NCI-H69 (cell line): ENCODE data around the gene BCAP29.

ENCODE experiments used
- DNase-seq: peaks from one replicate; lab custom pipeline; 2025; lab: John Stamatoyannopoulos, UW

Gene BCAP29

GRCh38 chr7:107582875-107583274, 2.8 kb downstream of the BCAP29 start:
- DNase-seq: no peak

- no peak for DNase-seq
These were observed 4.7 kb downstream of the BCAP29 start for GRCh38 chr7:107584716-107585115.

- no peak for DNase-seq
These were observed 8.6 kb downstream of the BCAP29 start for GRCh38 chr7:107588529-107589130.

GRCh38 chr7:107591421-107591820, 11.4 kb downstream of the BCAP29 start:
- no peak for DNase-seq

GRCh38 chr7:107592361-107593024, 12.4 kb downstream of the BCAP29 start:
- no peak for DNase-seq

- DNase-seq: no peak
These were observed 13.0 kb downstream of the BCAP29 start for GRCh38 chr7:107593025-107593410.

GRCh38 chr7:107594961-107595737, 15.1 kb downstream of the BCAP29 start:
- no peak for DNase-seq

GRCh38 chr7:107596881-107597581, 17.0 kb downstream of the BCAP29 start:
- peak; percentile 74 for DNase-seq

- DNase-seq: no peak
These were observed 17.5 kb downstream of the BCAP29 start for GRCh38 chr7:107597582-107597916.

GRCh38 chr7:107597953-107598352, 17.9 kb downstream of the BCAP29 start:
- DNase-seq: no peak

- DNase-seq: peak; percentile 8
These were observed 19.2 kb downstream of the BCAP29 start for GRCh38 chr7:107599262-107599661.

GRCh38 chr7:107600816-107601215, 20.8 kb downstream of the BCAP29 start:
- DNase-seq: no peak

GRCh38 chr7:107605218-107605815, 25.3 kb downstream of the BCAP29 start:
- no peak for DNase-seq

- DNase-seq: no peak
These were observed 26.3 kb downstream of the BCAP29 start for GRCh38 chr7:107606303-107606702.

- no peak for DNase-seq
These were observed 29.8 kb downstream of the BCAP29 start for GRCh38 chr7:107609811-107610261.

- no peak for DNase-seq
These were observed 30.3 kb downstream of the BCAP29 start for GRCh38 chr7:107610323-107610722.

GRCh38 chr7:107613439-107613838, 33.4 kb downstream of the BCAP29 start:
- no peak for DNase-seq

- DNase-seq: no peak
These were observed 33.9 kb downstream of the BCAP29 start for GRCh38 chr7:107613948-107614347.

GRCh38 chr7:107614425-107614824, 34.4 kb downstream of the BCAP29 start:
- peak; percentile 57 for DNase-seq

GRCh38 chr7:107615910-107616680, 36.0 kb downstream of the BCAP29 start:
- no peak for DNase-seq

- DNase-seq: no peak
These were observed 42.4 kb downstream of the BCAP29 start for GRCh38 chr7:107622429-107622828.
